Hepatic stellate cell (primary cell): ENCODE data around the gene DSEL.

Experiments
- DNase-seq: peaks from one replicate; pipeline ENCODE4 v3.0.0; 2011; ENCODE audit warnings: low spot score

Gene DSEL

GRCh38 chr18:67516539-67517443 lies at the start of gene DSEL:
TSS of gene DSEL (minus strand) at chr18:67516720. CDS start at chr18:67514608, 2,112 bp downstream.
- DNase-seq = peak; percentile 87

GRCh38 chr18:67553437-67553836 lies 36.9 kb upstream of the DSEL start:
- DNase-seq = no peak

- no peak for DNase-seq
Measured at GRCh38 chr18:67550872-67551520, 34.5 kb upstream of the DSEL start.

GRCh38 chr18:67549946-67550345 lies 33.4 kb upstream of the DSEL start:
- no peak for DNase-seq

- no peak for DNase-seq
Measured at GRCh38 chr18:67545681-67546080, 29.2 kb upstream of the DSEL start.

- DNase-seq = no peak
Measured at GRCh38 chr18:67540559-67540958, 24.0 kb upstream of the DSEL start.

- no peak for DNase-seq
Measured at GRCh38 chr18:67531929-67532328, 15.4 kb upstream of the DSEL start.

- DNase-seq = peak; percentile 76
Measured at GRCh38 chr18:67525328-67526099, 9.0 kb upstream of the DSEL start.

GRCh38 chr18:67520351-67520921 lies 3.9 kb upstream of the DSEL start:
- DNase-seq = no peak

- no peak for DNase-seq
Measured at GRCh38 chr18:67519592-67519991, 3.1 kb upstream of the DSEL start.

GRCh38 chr18:67518566-67518965 lies 2.0 kb upstream of the DSEL start:
- no peak for DNase-seq

- DNase-seq = no peak
Measured at GRCh38 chr18:67517444-67517765, 885 bp upstream of the DSEL start.

- DNase-seq = peak; percentile 80
Measured at GRCh38 chr18:67515942-67516538, 480 bp downstream of the DSEL start.

GRCh38 chr18:67514901-67515540 lies 1.5 kb downstream of the DSEL start:
- DNase-seq = no peak

- DNase-seq = no peak
Measured at GRCh38 chr18:67514465-67514864, 2.1 kb downstream of the DSEL start.

- no peak for DNase-seq
Measured at GRCh38 chr18:67513280-67513679, 3.2 kb downstream of the DSEL start.

GRCh38 chr18:67511840-67512239 lies 4.7 kb downstream of the DSEL start:
- DNase-seq = no peak

GRCh38 chr18:67510831-67511230 lies 5.7 kb downstream of the DSEL start:
- no peak for DNase-seq

- no peak for DNase-seq
Measured at GRCh38 chr18:67509741-67510391, 6.7 kb downstream of the DSEL start.

GRCh38 chr18:67508146-67508545 lies 8.4 kb downstream of the DSEL start:
- no peak for DNase-seq

- no peak for DNase-seq
Measured at GRCh38 chr18:67504739-67505138, 11.8 kb downstream of the DSEL start.
